ENCODE data around the gene COX19.

Gene COX19

GRCh38 chr7:991729-992656 is 16.6 kb upstream of the COX19 start:
- DNase-seq (ENCODE audit: low spot score) = no peak

DNA sequence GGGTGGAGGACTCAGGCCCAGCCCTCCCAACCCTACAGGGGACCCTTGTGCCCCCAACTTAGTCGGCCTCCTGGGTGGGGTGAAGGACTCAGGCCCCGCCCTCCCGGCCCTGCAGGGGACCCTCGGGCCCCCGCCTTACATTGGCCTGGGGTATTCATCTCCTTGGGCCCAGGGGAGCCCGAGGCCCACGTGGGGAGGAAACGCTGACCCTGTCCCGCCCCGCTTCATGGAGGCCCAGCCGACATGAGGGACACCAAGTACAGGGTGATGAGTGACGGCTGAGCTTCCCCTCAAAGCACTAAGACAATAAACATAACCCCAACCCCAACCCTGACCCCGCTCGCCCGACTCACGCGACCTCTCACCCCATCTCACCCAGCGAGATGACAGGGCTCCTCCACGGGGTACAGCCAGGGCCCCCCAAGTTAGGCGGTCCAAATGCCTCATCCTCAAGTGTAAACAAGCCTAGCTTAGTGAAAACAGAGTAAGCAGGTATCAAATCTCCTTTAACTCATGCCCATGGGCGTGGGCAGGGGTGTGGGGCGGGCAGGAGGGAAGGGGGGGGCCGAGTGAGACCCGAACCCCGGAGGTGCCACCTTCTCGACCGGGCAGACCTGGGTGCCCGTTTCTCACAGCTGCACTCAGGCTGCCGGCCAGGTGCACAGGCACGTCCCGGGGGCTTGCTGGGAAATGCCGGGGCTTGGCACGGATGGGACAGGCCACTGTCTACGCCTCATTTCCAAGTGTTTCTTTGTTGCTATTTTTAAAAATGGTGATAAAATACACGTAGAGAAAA is 15.8 kb upstream of the COX19 start:
- DNase-seq (ENCODE audit: low spot score) = no peak

DNA sequence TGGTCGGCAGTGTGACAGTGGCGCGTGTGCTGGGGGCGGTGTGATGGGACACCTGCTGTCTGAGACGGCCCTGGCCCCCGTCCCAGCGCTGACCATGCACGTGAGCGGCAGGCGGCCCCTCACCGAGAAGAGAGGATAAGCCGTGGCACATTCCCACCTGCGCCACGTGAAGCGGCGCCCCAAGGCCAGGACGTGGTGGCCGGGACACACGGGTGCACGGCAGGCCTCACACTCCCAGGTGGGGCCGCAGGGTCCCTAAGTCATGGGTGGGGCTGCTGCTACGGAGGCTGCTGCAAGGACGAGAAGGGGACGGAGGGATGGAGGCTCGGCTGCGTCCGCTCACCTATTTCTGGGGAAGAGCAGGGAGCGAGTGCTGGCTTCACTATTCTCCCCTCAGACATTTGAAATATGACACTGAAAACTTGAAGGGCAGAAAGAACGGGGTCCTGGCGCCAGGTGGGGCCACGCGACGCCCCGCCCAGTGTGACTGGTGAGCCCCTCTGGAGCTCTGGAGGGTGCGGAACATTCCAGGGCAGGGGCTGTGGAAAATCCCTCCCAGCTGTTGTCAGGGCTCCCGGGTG is 15.1 kb upstream of the COX19 start:
- DNase-seq (ENCODE audit: low spot score) = no peak

DNA sequence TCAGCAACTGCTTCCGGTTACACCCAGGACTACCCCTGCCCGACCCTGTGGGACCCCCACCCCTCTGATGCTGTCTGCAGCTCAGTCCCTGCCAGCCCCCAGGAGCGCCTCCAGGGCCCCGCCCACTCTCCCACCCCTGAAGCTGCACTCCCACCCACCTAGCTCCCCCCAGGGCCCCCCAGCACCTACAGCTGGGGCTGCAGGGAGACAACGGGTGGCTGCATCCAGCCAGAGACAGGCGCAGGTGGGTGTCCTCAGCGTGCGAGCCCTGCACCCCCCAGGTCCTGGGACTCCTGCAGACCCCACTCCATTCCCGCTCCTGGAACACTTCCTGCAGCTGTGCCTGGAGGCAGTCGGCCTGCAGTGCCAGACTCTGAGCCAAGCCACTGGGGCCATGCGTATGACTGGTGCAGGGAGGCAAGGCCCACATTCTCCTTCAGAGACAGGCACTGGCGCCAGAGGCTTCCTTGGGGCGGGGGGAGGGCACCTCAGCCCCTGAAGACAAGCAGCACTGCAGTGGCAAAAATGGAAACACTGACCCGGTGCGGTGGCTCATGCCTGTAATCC is 13.7 kb upstream of the COX19 start:
- no peak for DNase-seq (ENCODE audit: low spot score)

- DNase-seq (ENCODE audit: low spot score) = no peak
Measured at GRCh38 chr7:988426-988911, 13.1 kb upstream of the COX19 start.

DNA sequence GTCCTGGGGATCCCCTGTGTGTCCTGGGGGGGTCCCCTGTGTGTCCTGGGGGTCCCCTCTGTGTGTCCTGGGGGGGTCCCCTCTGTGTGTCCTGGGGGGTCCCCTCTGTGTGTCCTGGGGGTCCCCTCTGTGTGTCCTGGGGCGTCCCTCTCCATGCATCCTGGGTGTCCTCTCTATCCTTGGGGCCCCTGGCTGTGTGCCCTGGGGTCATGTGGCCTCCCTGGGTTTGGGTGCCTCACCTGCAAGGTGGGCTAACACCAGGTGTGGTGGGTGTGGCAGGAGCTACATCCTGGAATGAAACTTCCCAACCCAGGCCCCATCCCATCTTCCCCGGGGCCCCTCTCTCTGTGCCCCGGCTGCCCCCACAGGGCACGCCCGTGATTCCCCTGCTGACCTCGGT is 12.6 kb upstream of the COX19 start:
- no peak for DNase-seq (ENCODE audit: low spot score)

DNA sequence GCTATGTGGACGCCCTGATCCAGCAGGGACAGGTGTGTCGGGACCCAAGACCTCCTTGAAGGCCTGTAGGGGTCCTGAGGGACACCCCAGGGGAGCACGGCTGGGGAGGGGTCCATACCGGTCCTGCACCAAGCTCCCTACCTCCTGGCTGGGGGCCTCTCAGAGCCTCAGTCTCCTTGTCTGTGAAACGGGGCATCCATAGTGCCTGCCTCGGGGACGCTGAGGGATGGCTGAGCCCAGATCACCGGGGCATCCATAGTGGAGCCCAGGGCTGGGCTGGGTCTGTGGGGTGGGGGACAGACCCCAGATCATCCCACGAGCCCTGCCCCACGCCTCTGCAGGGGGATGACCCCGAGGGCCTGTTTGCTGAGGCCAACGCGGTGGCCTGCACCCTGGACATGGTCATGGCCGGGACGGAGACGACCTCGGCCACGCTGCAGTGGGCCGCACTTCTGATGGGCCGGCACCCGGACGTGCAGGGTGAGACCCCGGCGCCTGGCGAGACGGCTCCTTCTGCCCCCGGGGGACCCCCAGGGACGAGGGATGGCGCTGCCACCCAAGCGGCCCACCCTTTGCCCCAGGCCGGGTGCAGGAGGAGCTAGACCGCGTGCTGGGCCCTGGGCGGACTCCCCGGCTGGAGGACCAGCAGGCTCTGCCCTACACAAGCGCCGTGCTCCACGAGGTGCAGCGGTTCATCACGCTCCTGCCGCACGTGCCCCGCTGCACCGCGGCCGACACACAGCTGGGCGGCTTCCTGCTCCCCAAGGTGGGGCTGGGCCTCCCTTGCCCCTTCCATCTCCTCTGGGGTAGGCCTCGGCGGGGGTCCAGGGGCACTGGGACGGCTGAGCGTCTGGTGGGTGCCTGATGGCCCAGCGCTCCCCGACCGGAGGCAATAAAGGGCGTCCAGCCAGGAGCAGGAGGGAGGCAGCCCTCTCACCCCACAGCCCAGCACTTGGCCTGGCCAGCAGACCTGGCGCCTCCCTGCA is 11.7 kb upstream of the COX19 start:
- DNase-seq (ENCODE audit: low spot score) = no peak

- no peak for DNase-seq (ENCODE audit: low spot score)
Measured at GRCh38 chr7:985915-986741, 10.8 kb upstream of the COX19 start.

- DNase-seq (ENCODE audit: low spot score) = no peak
Measured at GRCh38 chr7:985127-985416, 9.7 kb upstream of the COX19 start.

DNA sequence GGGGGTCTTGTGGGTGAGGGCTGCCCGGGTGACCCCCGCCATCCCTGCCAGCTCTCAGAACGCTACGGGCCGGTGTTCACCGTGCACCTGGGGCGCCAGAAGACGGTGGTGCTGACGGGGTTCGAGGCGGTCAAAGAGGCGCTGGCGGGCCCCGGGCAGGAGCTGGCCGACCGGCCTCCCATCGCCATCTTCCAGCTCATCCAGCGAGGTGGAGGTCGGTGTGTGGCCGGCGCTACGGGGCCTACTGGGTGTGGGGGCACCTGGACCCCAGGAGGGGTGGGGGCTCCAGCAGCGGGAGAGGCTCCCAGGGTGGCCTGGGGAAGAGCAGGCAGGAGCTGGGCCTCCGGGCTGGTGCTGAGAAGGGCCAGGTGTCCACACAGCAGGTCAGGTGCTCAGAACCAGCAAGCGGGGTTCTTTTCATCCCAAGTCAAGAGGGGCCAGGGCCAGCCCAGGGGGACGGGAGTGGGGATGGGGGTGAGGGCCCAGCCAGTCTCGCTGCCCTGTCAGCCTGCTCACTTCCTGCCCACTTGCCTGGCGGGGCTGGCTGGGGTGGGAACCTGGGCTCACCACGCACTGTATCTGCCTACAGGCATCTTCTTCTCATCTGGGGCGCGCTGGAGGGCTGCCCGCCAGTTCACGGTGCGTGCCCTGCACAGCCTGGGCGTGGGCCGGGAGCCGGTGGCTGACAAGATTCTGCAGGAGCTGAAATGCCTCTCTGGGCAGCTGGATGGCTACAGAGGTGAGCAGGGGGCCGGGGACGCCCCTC is 9.2 kb upstream of the COX19 start:
- DNase-seq (ENCODE audit: low spot score) = no peak

- DNase-seq (ENCODE audit: low spot score) = no peak
Measured at GRCh38 chr7:983616-984071, 8.3 kb upstream of the COX19 start.

DNA sequence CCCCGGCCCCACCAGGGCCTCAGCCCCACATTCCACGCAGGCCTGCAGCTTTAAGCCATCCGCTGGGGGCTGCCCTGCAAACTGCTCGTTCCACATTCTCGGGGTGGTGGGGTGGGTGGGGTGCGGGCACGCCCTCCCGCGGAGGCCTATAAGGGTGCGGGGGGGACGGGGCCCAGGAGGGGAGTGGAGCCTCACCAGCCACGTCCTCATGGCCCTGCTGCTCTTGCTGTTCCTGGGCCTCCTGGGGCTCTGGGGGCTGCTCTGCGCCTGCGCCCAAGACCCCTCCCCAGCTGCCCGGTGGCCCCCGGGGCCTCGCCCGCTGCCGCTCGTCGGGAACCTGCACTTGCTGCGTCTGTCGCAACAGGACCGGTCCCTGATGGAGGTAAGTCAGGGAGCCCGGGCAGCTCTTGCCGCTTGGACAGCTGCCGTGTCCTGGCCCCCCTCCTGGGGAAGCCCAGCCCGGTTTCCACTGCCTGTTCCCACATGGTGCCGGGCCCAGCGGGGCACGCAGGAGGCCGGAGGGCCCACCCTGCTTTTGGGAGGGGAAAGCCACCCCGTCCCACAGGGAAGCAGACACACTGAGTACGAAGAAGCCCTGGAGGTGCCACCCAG is 7.8 kb upstream of the COX19 start, which contains the start of gene CYP2W1:
Gene CYP2W1 (plus strand): TSS at position 178 of the 612 bp plus-strand sequence. CDS start 31 bp downstream, at position 209.
- DNase-seq (ENCODE audit: low spot score) = no peak

DNA sequence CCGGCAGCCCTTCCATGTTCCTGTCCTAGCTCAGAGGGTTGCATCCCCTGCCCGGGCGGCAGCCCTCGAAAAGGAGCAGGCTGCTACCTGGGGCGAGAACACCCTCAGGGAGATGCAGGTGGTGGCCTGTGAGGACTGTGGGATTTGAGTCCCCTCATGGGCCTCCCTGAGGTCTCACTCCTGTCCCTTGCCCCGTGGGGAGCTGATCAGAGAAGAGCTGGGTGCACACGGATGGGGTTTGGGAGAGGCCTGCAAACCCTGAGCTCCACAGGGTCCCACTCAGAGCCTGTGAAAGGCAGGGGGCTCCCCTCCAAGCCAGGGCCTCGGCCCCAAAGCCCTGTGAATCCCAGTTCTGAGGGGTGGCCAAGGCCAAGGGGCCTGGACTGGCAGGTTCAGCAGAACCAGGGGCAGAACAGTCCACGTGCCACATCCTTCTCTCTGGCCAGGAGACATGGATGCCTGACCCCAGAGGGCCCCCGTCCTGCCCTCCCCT is 7.2 kb upstream of the COX19 start:
- DNase-seq (ENCODE audit: low spot score) = no peak

- no peak for DNase-seq (ENCODE audit: low spot score)
Measured at GRCh38 chr7:981793-982510, 6.6 kb upstream of the COX19 start.

DNA sequence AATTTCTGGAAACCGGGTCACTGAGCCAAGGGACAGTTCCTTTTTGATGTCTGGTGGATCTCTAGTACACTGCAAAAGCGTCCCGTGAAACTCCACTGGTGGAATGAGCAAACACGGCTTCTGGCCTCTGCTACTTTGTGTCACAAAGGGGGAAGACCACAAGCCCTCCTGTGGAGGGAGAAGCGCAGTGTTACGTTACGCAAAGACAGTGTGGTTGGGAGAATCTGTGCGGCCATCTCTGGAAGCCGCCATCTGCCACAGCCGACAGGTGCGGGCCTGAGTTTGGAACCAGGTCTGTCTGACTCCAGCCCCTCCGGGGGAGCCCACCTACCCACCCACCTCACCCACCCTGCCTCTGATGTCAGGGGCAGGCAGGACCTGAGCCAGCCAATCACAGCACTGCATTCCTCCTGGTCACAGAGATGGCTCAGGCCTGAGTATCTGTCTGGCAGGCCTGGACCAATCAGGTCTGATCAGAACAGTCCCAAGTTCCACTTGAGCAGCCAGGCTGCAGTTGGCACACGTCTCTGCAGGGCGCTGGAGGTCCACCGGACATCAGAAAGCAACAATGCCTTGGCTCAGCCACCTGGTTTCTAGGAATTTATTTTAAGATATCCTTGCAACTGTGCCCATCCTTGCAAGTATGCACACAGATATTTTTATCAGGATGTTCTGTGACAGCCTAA is 4.7 kb upstream of the COX19 start:
- no peak for DNase-seq (ENCODE audit: low spot score)

DNA sequence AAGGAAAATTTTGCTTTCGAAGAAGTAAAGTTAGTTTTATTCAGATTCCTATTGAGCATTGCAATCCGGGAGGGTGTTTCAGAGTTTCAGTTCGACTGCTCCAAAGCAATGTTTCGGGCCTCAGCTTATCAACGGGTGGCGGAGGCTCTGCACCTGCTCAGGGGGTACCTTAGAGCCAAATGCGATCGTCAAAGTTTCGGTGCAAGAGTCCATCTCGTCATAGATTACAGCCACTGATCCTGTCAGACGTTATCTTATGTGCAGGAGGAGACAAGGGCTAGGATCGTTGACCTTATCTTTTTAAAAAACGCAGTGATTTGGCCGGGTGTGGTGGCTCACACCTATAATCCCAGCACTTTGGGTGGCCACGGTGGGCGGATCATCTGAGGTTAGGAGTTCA is 3.8 kb upstream of the COX19 start:
- no peak for DNase-seq (ENCODE audit: low spot score)

- no peak for DNase-seq (ENCODE audit: low spot score)
Measured at GRCh38 chr7:978416-979091, 3.2 kb upstream of the COX19 start.
